SIG-M5 treated with dmso at 0.1 percent for 504 hours (cell line): ENCODE measurements around the gene ABCB4.

Source experiments
- DNase-seq: peaks from one replicate; lab custom pipeline; 2025; ENCODE audit not compliant: unreplicated experiment; lab: John Stamatoyannopoulos, UW

The ABCB4 gene

GRCh38 chr7:87427288-87427687, 48.2 kb downstream of the ABCB4 start:
- no peak for DNase-seq

GRCh38 chr7:87426160-87426559, 49.3 kb downstream of the ABCB4 start:
- DNase-seq: no peak

- no peak for DNase-seq
These were observed 51.4 kb downstream of the ABCB4 start for GRCh38 chr7:87424075-87424474.

DNA sequence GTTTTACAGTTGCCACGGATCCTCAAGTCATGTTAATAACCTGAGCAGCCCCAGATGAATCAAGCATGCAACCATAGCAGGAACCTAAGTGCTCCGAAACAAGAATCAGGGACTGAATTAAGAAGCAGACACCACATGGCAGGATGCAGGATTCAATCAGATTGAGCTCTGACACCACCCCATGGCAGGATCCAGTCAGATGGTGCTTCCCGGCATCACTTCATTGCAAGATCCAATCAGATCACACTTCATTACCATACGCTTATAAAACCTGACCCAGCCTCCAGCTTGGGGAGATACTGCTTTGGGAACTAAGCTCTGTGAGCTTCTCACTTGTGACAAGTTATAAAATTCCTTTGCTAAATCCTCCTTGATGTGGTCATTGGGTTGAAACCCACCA, 55.3 kb downstream of the ABCB4 start:
- DNase-seq: no peak

- DNase-seq: peak; percentile 43
These were observed 58.5 kb downstream of the ABCB4 start for GRCh38 chr7:87416682-87417587.

GRCh38 chr7:87414794-87415188, 60.7 kb downstream of the ABCB4 start:
- DNase-seq: no peak

DNA sequence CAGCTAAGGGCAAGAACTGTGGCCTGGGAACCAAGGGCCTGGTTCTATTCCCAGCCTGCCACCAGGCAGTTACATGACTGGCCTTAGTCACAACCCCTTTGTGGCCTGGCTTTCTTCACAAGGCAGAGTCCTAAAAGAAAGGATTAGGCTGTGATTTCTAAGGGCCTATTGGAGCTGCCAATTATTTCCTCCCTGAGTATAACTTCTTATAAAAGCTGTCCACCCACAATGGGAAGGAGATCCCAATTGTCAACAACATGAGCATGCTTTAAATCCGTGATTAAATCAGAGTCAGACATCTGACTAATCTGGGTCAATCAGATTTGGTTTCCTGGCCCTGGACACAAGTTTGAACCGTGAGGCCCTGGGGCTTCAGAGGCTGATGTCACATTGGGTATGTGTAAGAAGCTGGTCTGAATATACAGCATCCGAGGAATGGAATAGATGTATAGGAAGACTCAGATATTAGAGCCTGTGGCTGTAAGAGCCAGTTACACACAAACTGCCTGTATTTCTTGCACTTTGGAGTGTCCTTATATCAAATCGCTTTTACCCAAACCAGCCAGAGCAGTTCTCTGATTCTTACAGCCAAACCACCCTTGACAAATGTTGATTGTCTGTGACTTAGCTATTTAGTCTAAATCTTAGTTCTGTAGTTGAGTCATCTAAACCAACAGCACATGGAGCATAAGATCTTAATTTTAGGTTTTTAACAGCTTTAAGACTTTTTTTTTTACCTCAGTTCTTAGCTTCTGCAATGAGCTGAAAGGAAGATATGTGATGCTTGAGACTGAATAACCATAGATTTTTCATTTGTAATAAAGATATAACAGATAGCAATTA, 61.3 kb downstream of the ABCB4 start:
- peak; percentile 25 for DNase-seq

DNA sequence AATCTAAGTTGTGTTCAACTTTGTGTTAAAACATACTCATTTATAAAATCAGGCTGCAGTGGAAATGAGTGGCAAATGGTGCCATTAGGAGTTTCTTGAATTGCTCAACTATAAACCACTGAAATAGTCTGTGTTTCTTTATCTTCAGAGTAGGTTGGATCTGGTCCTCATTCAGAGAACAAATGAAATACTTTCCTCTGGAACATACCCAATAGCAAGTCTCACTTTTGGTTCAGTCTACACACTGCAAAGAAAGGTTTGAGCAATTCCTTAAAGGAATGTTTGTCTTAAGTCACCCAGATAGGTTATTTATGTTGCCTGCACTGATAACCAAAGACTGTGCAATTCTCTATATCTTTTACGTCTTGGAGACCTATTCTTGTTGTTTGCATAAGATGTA, 62.5 kb downstream of the ABCB4 start:
- DNase-seq: no peak

GRCh38 chr7:87411186-87411585, 64.3 kb downstream of the ABCB4 start:
- no peak for DNase-seq

GRCh38 chr7:87404674-87405073, 70.8 kb downstream of the ABCB4 start:
- DNase-seq: no peak

DNA sequence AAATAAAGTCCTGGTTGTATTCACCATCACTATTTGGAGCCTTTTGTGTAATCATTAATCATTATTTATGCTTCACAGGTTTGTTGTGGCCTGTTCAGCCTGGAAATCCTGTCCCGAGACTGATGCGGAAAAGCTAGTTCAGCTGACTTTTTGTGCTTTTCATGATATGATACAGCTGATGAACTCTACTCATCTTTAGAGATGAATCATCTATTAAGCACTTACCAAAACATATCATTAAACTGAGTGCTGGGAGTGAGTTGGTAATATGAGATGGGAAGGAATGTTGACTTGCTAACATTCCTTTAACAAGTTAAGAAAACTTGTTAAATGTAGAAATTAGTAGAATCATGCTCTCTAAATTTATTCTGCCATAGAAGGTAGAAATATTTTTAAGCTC, 77.0 kb downstream of the ABCB4 start:
- no peak for DNase-seq

- no peak for DNase-seq
These were observed 79.9 kb downstream of the ABCB4 start for GRCh38 chr7:87395442-87396020.

- no peak for DNase-seq
These were observed 84.3 kb downstream of the ABCB4 start for GRCh38 chr7:87391020-87391701.

- DNase-seq: no peak
These were observed 94.6 kb downstream of the ABCB4 start for GRCh38 chr7:87380905-87381304.

DNA sequence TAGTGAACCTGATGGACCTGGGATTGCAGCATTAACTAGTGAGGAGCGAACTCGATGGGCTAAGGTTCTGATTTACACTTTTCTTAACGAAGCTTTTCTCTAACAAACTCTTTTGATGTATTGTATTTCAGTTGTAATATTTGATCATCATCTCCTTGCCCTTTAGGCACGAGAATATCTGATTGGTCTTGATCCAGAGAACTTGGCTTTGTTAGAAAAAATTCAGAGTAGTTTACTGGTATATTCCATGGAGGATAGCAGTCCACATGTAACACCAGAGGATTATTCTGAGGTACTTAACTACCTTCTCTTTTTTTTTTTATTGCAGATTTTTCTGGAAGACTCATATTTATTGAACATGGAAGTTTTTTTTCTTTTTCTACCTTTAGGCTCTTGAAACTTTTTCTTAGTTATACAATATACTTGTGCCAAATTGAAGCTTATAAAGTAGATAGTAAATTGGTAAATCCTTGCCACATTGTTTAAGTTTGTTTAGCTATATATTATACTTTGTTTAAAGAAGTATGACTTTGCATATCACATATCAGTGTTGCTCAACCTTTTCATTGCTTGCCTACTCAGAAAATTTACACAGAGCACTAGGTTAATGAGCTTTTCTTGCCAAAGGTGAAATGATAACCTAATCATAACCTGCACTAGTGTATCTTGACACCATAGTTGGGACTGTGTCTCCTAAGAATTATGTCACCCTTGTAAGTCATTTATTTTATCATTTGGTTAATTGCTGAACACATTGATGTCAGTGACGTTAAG, 99.6 kb downstream of the ABCB4 start:
- no peak for DNase-seq

DNA sequence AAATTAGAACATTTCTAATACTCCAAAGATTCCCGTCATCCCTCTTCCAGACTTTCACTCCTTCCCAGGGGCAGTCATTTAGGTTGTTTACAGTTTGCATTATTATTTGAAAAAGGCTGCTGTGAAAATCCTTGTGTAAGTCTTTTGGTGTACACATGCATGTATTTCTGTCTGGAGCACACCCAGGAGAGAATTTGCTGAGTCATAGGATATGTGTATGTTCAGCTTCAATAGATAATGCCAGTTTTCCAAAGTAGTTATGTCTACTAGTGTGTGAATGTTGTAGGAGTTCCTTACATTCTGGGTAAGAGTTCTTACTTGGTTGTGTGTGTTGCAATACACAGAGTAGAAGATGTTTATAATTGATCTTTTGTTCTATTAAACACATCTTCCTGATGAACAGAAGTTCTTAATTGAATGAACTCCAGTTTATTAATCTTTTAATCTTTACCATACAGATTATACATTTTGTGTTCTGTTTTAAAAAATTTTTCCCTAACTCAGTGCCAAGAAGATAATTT, 104.8 kb downstream of the ABCB4 start:
- DNase-seq: no peak

DNA sequence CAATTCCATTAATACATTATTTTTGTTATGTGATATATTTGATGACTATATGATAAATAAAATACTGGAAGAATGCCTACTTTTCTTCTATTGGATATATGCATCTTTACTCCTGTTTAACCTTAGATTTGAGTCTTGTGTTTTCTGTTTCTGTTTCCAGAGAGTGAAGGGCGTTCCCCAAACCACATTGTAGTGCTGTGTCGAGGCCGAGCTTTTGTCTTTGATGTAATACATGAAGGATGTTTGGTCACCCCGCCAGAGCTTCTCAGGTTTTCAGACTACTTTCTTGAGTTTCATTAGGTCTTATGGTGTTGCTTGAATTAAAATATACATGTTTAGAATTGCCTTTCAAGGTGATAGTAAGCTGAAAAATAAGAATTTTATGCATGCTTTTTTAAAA, 106.3 kb downstream of the ABCB4 start:
- DNase-seq: no peak

- DNase-seq: no peak
These were observed 111.2 kb downstream of the ABCB4 start for GRCh38 chr7:87364246-87364645.

DNA sequence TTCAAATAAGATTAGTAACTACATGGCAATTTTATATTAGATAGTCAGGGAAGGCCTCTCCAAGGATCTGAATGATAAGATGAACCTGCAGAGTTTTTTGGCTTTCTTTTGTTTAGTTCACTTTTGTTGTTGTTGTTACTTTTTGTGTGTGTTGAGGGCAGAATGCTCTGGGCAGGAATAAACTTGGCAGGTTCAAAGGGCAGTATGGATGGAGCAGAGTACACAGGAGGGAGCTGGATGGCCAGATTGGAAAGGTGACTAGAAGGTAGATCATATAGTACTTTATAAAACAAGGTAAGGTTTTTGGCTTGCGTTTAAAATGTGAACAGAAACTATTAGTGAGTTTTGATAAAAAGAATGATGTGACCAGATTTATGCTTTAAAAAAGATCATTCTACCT, 112.1 kb downstream of the ABCB4 start:
- DNase-seq: no peak

- no peak for DNase-seq
These were observed 114.2 kb downstream of the ABCB4 start for GRCh38 chr7:87361320-87361719.
